ENCODE data around the gene SPON1.

Gene SPON1

DNA sequence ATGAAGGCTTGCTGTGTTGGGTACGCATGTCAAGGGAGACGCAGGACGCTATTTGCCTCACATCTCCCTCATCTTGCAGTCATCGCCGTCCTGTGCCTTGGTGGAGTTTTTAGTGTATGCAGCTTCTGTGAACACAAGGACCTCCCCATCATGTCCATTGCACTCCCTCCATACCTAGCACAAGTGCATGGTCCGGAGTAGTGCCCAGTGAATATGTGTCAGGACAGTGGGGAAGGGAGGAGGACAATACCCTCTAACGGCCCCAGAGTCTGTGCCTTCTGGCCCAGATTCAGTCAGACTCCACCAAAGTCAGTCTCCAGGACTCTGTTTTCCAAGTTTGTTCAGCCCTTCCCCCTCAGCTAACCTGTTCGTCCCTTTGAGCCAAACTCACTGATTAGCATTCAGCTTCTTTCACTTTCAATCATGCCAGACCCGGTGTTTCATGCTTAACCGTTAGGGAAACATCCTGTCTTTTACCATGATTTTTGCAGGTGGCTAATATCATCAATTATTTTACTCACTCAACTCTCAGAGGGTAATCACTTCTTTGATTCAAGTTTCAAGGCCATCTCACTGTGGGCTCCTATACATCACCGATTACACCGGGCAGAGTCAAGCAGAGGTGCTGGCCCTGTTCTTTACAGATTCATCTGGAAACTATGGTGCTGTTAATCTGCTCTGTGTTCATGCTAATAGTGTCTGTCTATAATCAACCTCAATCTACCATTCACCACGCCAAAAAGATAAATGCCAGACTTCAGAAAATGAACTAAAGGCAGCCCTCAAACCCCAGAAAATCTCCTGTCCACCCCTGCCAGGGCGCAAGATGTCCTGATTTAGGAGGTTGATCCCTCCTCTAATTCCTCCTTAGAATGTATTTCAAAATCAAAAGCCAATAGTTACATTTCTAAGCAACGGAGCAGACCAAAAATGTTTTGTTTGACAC, 240.0 kb downstream of the SPON1 start:
- DNase-seq = no peak

DNA sequence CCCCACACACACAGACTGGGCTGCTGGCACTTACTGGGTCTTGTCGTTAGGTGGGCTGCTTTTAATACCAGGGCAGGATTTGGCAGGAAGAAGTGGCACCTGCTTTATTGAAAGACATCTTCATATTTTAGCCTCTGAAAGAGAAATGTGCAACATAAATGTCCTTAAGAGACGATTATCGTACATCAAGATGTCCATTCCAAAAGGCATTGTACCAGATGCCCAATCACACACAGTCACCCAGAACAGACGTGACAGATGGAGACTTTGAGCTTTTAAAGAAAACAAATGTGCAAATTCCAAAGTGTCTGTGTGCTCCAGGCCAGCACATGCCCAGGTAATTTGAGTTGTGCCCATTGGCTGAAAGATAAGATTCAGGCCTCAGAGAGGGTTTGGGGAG, 240.8 kb downstream of the SPON1 start:
- DNase-seq = no peak

DNA sequence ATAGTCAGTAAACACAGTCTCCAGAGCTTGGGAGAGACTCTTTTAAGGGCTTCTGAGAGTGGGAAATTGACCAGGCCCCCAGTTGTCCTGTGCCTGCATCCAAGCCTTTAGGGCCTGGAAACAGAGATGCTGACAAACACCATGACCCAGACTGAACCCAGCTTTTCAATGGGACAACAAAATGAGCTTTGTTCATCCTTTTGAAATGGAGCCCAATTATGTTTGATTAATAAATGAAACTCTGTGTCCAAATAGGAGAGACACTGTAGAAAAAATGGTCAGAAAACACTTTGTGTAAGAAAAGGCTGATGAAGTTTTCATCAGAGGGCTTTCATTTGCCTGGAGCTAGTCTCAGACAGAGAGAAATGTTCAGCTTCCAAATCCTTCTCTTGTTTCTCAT, 250.5 kb downstream of the SPON1 start:
- no peak for DNase-seq

DNA sequence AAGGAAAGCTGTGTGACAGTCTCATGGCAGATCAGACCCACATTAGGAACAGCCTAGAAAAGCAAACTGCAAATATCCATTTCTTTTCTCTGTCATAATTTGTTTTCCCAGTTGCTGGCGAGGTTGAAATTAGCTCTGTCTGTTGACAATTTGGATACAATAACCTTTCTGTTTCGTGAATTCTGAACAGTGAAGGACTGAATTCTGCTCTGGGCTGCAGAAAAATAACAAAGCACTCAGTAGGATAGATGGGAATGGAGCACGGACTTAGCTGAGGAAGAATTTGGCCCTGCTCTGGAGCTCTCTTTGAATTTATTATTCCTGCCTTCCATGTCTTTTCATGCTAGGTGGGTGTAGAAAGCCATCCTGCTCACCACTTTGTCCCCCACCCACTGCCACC, 256.2 kb downstream of the SPON1 start:
- no peak for DNase-seq

DNA sequence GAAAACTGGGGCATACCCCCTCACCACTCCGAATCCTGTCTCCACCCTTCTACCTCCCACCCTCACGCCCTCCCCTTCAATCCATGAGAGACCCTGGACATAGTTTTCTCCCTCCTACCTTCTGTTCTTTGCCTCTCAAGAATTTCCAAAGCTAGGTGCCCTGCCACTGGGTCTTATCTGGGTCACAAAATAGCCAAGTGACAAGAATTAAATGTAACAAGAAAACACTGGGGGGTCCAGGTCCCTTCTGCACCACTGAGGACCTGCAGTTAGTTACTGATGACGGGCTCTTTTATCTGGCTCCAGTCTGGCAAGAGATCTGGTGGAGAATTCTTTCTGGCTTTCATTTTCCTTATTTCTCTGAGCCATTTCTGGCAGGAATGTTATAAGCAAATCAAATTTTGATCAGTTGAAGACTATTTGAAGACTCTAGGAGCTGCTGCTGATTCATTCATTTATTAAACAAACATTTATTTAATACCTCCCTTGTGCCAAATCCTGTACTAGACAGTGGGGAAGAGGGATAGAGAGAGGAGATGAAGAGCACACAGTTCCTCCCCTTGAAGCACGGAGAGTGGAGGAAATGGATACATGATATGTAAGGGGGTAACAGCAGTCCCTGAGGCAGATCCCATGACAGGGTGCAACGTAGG, 261.2 kb downstream of the SPON1 start:
- no peak for DNase-seq

DNA sequence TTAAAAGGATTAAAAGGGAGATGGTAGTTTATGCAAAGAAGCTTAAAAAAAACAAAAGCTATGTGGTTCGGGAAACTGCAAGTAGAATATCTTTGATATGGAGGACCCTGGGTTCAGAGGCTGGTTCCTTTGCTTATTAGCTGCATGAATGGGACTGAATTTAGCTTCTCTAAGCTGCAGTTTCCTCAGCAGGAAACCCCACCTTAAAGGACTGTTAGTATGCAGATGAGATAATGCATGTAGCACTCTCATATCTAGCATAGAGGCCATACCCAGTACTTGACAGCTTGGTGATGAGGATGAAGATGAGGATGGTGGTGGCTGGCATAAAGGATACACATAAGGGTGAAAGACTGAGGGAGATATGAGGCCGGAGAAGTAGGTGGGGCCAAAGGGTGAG, 261.9 kb downstream of the SPON1 start:
- DNase-seq = no peak

DNA sequence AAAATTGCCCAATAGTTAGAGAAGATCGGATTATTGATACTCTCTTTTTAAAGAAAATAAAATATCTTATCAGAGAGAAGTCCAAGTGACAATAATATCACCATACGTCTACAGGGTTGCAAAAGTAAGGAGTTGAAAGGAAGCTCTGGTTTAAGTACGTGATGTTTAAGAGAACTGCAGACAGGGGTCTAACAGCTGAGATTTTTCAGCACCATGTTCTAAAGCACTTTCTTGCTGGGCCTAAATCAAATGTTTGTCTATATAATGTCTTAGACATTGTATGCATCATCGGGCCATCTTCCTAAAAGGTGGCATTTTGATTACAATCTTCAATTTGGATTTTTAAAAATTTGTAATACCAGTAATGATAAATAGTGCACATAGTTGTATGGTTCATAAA, 263.1 kb downstream of the SPON1 start:
- DNase-seq = no peak

DNA sequence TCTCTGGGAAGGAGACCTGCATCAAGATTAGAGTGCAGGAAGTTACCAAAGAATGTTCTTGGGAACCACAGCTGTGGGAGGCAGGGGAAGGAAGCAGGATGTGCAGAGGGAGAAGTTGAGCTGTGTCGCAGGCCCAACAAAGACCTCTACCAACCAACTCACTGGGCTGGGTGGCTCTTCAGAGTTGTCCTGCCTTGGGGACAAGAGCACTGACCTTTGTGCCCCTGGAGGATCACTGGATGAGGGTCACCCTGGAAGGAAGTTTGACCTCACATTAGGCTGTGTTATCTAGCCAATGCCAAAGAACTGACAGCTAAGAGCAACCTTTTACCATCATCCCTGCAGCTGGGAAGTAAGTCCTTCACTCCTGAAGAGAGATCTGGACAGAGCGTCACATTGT, 265.8 kb downstream of the SPON1 start:
- DNase-seq = no peak

DNA sequence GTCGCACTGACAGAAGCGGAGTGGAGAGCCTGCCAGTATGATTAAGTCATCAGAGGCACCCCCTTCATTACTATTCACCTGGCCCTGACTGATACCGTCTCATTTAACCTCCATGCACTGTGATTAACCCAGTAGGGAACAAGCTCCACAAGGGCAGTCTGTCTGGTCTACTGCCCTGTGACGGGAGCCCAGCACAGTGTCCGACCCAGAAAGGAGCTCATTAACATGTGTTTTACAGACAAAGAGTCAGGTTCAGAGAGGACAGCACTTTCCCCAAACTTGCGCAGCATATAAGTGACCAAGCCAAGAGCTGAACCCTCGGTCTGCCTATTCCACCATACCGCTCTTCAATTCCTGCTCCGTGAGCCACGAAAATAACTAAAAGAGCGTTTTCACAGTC, 266.9 kb downstream of the SPON1 start:
- no peak for DNase-seq

DNA sequence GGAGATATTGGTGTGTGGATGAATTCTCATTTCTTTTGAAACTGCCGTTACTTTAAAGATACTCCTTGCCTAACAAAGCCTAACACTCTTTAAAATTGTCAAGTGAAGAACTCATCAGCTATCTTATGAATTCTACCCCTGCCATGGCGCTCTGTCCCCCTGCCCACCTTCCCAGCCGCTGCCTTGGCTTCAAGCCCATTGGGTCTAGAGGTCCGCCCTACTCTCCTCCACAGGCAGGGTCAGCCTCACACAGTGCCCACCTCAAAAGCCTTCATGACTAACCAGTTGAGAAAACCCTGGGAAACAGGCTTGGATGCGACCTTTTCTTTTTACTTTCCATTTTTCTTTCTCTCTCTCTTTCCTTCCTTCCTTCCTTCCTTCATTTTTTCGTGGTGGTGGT, 267.9 kb downstream of the SPON1 start:
- no peak for DNase-seq

DNA sequence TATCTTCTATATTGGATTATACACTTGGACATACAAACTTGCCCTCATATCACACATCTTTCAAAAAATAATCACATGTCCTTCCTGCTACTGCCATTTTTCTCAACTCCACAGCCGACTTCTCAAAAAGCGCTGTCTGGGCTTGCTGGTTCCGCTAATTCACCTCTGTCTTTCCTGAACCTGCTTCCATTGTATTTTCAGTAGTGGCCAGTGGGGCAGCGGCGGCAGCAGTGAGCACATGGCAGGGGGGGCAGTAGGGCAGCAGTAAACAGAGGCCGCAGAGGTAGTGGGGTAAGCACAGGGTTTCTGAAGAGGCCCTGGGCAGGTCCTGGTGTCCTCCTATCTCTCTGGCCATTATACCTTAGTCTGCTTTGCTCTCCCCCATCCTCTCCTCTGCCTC, 270.1 kb downstream of the SPON1 start:
- no peak for DNase-seq

DNA sequence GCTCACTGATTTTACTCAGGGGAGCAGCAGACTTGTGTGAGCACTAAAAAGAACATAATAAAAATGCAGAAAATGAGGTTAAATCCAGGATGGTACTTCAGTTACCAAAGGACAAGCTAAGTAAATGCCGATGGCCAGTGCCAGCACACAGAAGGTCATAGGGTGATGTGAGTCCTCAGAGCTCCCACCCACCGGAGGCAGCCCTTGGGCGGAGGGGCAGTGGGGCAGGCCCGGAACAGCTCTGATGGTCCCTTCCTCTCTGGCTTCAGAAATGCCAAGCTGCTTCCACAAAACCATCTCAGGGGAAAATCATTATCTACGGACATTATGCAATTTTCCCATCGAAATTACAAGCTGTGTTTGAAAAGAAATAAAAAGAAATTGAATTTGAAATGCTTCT, 271.9 kb downstream of the SPON1 start:
- no peak for DNase-seq

DNA sequence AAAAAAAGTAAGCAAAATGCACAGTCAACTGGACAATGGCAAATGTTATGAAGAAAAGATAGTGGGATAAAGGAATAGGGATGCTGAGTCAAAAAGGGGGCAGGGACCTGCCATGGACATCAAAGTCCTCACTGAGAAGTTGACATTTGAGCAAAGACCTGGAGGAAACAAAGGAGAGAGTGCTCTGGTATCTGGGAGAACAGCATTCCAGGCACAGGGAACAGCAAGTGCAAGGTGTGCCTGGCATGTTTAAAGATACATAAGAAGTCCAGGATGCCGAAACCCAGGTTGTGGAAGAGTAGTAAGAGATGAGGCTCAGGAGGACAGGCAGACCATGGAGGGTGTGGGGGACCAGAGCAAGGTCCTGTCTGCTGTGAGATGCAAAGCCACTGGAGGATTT, 273.2 kb downstream of the SPON1 start:
- DNase-seq = no peak

DNA sequence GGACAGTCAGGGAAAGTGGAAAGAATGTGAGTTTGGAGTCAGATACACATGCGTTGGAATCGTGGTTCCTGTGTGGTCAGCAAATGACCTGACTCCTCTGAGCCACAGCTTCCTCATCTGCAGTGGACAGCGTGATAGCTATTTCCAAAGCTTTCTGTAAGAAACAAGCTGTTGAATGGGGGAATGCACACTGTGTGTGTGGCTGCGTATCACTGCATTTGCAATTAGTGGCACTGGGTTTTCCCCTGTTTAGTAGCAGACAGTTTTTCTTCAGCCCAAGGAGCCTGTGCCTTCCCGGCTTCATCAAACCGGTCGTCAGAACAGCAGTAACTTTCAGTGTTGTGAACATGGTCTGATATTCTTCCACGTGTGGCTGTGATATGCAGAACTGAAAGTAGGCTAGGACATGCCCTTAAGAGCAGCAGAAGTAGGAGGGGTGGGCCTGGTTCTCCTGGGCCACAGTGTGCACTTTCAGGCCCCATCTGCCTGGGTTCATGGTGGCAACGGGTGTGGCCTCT, 275.0 kb downstream of the SPON1 start:
- DNase-seq = no peak

DNA sequence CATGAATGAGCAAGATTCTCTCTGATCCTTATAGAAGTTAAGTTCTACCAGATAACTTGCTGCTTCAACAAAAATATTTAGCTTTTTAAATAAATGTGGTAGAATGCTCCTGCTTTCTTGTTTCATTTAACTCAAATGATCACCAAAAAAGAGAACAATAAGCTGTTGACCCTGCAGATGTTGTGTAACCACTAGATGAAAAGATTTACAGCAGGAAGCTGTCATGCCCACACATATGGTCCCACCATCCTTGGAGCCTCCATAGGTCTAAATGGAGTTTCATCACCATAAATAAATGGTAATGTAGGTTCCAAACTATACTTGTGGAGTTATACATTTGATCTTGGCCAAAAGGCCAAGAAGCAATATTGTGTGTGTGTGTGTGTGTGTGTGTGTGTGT, 277.7 kb downstream of the SPON1 start:
- no peak for DNase-seq

DNA sequence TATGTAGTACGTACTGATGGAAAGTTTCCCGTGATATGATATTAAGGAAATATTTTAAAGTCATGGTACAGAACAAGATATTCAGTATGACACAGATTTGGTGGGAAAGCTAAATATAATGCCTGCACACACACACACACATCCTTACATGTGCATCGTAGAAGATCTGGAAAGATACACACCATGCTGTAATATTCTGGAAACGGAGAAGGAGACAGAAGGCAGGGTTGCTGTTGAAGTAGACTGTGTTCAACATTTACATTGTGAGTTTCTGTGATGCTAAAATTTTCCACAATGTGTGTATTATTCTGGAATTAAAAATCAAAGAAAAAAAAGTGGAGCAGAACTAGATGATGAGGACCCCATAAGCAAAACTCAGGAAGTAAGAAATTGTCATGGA, 278.4 kb downstream of the SPON1 start:
- no peak for DNase-seq

DNA sequence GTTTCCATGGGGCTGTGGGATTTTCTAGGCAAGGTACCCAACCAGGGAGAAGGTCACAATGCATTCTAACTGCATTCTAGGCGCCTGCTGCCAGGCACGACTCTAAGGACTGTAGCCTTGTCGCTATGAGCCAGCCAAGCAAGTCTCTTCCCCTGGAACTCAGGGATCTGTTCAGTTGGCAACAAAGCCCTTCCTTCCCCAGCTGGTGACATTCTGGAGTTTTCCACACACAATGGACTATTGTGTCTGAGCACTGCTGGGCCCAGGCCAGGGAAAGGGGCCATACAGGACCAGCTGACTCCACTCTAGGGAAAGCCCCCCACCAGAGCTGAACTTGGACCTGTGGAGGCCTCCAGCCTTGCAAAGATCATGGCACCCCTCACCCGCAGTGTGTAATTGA, 279.7 kb downstream of the SPON1 start:
- DNase-seq = no peak

DNA sequence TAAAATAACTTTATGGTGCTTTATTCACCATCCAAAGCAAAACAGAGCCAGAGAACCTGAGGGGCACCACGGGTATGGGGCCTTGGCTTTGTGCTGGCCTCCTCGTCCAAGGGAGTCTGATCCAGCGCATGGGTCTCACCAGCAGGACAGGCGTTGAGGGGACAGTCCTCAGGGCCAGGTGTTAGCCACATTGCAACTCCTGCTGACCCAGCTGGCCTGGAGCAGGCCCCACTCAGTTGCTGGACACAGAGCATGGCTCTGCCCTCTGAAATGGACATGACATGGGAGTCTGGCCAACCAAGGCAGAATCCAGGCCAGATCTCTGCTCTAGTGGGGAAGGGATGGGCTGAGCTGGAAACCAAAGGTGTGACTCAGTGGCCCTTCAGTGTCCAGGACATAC, 280.2 kb downstream of the SPON1 start:
- no peak for DNase-seq

DNA sequence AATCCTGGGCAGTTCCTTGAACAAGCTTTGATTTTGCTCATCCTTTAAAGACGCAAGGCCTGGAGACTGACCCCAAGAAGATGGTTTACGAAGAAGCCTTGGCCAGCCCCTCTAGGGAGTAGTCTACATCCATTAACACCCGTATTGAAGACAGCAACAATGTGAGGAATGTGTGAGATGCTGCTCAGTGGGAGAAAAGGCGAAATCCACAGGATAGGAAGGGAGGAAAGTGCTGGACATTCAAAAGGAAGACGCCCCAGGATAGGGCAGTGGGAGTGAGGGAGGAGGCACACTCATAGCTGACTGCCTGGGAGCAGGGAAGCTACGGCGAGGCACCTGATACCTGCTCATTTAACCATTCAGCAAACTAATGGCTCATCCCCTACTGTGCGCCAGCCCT, 282.4 kb downstream of the SPON1 start:
- no peak for DNase-seq

DNA sequence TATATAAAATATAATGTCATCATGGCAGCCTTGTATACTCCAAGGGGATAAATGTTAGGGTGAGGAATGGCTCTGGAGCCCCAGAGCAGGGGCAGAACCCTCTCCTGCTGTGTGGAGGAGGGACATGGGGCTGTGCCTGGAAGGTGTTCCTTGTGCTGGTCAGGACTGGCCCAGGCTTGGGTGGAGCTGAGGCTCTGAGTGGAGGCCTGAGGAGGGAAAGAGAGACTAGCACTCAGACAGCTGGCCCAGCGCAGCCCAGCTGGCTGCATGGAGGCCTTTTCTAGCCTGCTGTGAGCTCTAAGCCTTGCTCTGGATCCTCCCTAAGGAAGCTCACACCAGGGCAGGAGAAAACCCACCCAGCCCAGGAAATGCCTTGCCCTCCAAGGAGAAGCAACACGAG, 282.9 kb downstream of the SPON1 start:
- DNase-seq = no peak

DNA sequence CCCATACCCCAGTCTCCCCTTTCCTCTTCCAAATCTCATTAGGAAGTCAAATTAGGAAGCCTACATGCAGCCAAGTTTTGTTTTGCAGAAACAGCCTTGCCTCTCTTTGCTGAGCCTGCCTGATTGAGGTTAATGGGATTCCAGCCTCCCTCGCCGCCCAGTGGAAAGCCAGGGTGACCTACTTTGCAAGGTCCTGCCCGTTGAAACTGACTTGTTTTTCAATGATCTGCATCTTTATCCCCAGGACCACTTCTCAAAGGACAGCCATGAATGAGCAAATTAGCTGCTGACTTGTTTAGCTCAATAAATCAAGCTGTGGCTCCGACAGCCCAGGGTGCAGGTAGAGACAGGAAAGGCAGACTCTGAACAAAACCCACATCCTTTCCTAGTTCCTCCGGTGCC, 286.1 kb downstream of the SPON1 start:
- no peak for DNase-seq

DNA sequence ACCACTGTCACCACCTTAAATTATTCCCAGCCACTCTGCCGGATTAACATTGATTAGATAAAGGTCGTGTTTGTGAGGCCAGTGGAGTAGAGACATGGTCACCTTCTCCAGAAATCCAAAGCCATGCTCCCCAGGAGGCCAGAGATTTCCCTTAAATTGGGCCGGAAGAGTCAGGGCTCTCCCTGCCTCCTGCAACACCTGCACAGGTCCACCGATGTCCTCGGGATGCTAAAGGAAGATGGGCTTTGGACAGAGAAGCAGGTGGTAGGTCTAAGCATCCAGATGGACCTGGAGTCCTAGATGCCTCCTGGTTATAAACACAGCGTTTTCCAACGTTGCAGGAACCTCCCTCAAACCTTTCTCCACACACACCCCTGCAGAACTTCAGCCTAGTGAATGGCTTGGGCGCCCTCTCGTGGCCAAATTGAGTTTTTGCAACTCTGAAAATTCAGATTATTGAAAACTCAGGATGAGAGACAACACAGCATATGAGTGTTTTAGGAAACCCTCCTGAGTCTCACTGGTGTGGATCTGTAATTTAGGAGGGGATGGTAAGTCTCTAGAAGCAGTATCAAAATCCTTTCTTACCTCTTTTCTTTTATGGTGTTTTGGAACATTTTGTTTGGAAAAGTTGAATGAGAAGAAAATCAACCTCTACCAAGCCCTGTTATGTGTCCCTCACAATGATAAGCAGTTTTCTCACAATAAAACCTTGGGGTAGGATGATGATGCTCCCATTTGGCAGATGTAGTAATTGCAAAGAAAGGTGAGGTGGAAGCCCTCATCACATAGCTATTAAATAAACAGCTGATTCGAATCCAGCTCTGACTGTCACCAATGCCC, 286.8 kb downstream of the SPON1 start:
- DNase-seq = no peak

DNA sequence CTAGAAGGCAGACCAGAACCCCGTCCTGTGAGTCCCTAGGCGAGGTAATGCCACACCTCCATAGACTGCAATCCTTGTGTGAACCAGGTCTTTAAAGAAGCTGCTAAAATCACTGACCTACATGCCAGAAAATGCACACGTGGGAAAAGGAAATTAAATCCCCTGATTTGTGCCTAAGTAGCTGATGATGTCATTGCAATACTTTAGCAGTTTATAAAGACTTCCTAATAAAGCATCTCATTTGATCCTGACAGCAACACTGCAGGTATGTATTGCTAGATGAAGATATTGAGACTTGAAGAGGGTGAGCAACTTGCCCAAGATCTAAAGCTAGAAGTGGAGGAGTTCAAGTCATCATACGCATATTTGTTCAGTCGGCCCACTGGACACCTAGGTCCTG, 289.2 kb downstream of the SPON1 start:
- no peak for DNase-seq

Data from GF-D8 (cell line).